ENCODE data around the gene BMP5.

Gene BMP5

DNA sequence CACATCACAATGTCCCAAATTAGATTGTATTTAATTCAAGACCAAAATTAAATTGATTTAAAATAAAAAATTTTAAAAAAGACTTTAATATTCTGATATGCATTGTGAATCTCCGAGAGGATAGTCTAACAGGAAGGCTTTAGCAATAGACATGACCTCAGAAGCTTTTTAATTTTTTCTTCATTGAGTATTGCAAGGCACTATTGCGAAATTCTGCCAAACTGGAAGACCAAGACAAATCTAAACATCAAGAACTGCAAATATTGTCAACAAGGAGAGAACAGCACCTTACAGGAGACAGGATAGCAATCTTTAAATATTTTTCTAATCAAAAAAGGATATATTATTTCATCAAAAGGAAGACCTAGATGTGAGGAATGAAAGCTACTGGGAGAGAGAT lies 56.9 kb downstream of the BMP5 start:
- no peaks in the 10 kb centered on the region for H3F3A ChIP-seq (ENCODE audit: control insufficient read depth, insufficient read depth)
- no peaks in the 10 kb centered on the region for H3K4me1 ChIP-seq (ENCODE audit: control insufficient read depth, low read length)
- no peak overlapping the region for H3K4me3 ChIP-seq (ENCODE audit: low read length)
- TF ChIP-seq, protein P1, sequence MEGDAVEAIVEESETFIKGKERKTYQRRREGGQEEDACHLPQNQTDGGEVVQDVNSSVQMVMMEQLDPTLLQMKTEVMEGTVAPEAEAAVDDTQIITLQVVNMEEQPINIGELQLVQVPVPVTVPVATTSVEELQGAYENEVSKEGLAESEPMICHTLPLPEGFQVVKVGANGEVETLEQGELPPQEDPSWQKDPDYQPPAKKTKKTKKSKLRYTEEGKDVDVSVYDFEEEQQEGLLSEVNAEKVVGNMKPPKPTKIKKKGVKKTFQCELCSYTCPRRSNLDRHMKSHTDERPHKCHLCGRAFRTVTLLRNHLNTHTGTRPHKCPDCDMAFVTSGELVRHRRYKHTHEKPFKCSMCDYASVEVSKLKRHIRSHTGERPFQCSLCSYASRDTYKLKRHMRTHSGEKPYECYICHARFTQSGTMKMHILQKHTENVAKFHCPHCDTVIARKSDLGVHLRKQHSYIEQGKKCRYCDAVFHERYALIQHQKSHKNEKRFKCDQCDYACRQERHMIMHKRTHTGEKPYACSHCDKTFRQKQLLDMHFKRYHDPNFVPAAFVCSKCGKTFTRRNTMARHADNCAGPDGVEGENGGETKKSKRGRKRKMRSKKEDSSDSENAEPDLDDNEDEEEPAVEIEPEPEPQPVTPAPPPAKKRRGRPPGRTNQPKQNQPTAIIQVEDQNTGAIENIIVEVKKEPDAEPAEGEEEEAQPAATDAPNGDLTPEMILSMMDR (IDR thresholded peaks at IDR 0.05; ENCODE audit: low read depth, low read length, poor library complexity, severe bottlenecking), result no peak
- no peak for TF ChIP-seq EZH2phosphoT487 (IDR thresholded peaks at IDR 0.05; ENCODE audit: borderline replicate concordance, low read length)
- no peaks in the 10 kb centered on the region for H4K20me1 ChIP-seq (ENCODE audit: control insufficient read depth, insufficient read depth, low read depth, low read length)
- no peaks in the 10 kb centered on the region for H3K9me3 ChIP-seq (ENCODE audit: control insufficient read depth, insufficient read depth, low read length)
- no peaks in the 10 kb centered on the region for H3K79me2 ChIP-seq (ENCODE audit: control insufficient read depth, low read length)
- H3K4me2 ChIP-seq (ENCODE audit: low read length), result no peak overlapping the region
- H3K27ac ChIP-seq (ENCODE audit: low read depth, low read length), result no peak overlapping the region
- H3K9me2 ChIP-seq (replicated peaks; ENCODE audit: control insufficient read depth, low read length), result no peaks in the 10 kb centered on the region
- no peaks in the 10 kb centered on the region for H3K36me3 ChIP-seq (ENCODE audit: control insufficient read depth, low read length)
- H3K27me3 ChIP-seq (ENCODE audit: control insufficient read depth, low read length), result no peaks in the 10 kb centered on the region

DNA sequence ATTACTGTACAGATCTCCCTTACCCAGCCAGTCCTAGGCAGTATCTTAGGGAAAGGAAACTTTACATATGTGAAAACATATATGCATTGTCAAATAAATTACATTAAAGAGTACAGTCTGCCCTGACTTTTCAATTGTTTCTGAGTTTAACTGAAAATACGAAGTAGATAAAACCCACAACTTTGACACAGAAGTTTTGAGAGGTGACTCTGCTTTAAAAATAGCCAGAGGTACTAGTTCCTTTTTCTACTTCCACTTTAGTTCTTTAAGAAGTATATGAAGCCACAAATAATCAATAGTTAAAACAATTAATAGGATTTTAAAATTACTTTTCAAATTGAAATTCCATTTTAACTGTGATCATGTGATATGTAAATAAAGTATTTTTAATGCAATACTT lies 62.9 kb downstream of the BMP5 start:
- no peaks in the 10 kb centered on the region for H4K20me1 ChIP-seq (ENCODE audit: control insufficient read depth, insufficient read depth, low read depth, low read length)
- H3K4me2 ChIP-seq (ENCODE audit: low read length), result no peak overlapping the region
- H3K9me2 ChIP-seq (replicated peaks; ENCODE audit: control insufficient read depth, low read length), result no peaks in the 10 kb centered on the region
- no peaks in the 10 kb centered on the region for H3K4me1 ChIP-seq (ENCODE audit: control insufficient read depth, low read length)
- no peaks in the 10 kb centered on the region for H3K27me3 ChIP-seq (ENCODE audit: control insufficient read depth, low read length)
- no peaks in the 10 kb centered on the region for H3K9me3 ChIP-seq (ENCODE audit: control insufficient read depth, insufficient read depth, low read length)
- TF ChIP-seq, protein P1 (IDR thresholded peaks at IDR 0.05; ENCODE audit: low read depth, low read length, poor library complexity, severe bottlenecking), result no peak
- no peak for TF ChIP-seq EZH2phosphoT487 (IDR thresholded peaks at IDR 0.05; ENCODE audit: borderline replicate concordance, low read length)
- no peaks in the 10 kb centered on the region for H3K36me3 ChIP-seq (ENCODE audit: control insufficient read depth, low read length)
- no peak overlapping the region for H3K27ac ChIP-seq (ENCODE audit: low read depth, low read length)
- no peak overlapping the region for H3K4me3 ChIP-seq (ENCODE audit: low read length)
- H3F3A ChIP-seq (ENCODE audit: control insufficient read depth, insufficient read depth), result no peaks in the 10 kb centered on the region
- no peaks in the 10 kb centered on the region for H3K79me2 ChIP-seq (ENCODE audit: control insufficient read depth, low read length)

DNA sequence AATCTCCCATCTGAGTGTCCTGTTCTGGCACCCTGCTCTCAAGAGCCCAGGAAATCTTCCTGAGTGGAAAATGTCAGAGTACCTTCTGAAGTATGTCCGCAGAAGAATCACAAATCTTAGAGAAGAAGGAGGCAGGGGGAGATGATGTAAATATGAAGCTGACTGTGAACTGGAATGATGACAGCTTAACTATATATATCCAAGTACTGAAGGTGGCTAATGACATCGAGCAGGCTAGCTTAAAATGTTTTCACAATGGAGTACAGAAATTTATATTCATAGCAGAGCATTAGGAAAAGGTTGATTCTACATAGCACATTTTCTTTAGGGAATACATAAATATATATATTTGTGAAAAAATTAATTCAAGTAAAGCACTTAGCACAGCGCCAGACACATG lies 64.3 kb downstream of the BMP5 start:
- H4K20me1 ChIP-seq (ENCODE audit: control insufficient read depth, insufficient read depth, low read depth, low read length), result no peaks in the 10 kb centered on the region
- H3K4me2 ChIP-seq (ENCODE audit: low read length), result no peak overlapping the region
- H3K9me3 ChIP-seq (ENCODE audit: control insufficient read depth, insufficient read depth, low read length), result no peaks in the 10 kb centered on the region
- TF ChIP-seq, protein P1 (IDR thresholded peaks at IDR 0.05; ENCODE audit: low read depth, low read length, poor library complexity, severe bottlenecking), result no peak
- TF ChIP-seq EZH2phosphoT487 (IDR thresholded peaks at IDR 0.05; ENCODE audit: borderline replicate concordance, low read length), result no peak
- no peak overlapping the region for H3K27ac ChIP-seq (ENCODE audit: low read depth, low read length)
- no peaks in the 10 kb centered on the region for H3K9me2 ChIP-seq (replicated peaks; ENCODE audit: control insufficient read depth, low read length)
- no peak overlapping the region for H3K4me3 ChIP-seq (ENCODE audit: low read length)
- no peaks in the 10 kb centered on the region for H3K79me2 ChIP-seq (ENCODE audit: control insufficient read depth, low read length)
- no peaks in the 10 kb centered on the region for H3K36me3 ChIP-seq (ENCODE audit: control insufficient read depth, low read length)
- no peaks in the 10 kb centered on the region for H3K27me3 ChIP-seq (ENCODE audit: control insufficient read depth, low read length)
- H3F3A ChIP-seq (ENCODE audit: control insufficient read depth, insufficient read depth), result no peaks in the 10 kb centered on the region
- H3K4me1 ChIP-seq (ENCODE audit: control insufficient read depth, low read length), result no peaks in the 10 kb centered on the region

DNA sequence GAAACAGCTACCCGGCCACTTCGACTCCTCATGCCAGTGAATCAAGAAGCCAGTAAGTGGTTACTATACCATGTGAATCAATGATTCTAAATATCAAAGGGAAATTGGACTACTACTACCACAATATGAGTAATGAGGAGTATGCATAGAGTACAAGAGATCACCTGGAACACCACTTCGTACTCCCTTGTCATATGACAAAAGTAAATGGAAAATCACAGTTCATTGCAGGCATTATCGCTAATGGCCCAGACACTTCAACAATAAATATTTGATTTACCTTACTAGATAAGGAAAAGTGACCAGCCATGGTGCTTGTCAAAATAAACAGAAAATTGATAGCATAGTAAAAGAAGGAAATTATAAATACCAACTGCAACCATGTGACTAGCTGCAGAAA lies 73.1 kb downstream of the BMP5 start:
- no peaks in the 10 kb centered on the region for H3F3A ChIP-seq (ENCODE audit: control insufficient read depth, insufficient read depth)
- no peaks in the 10 kb centered on the region for H3K36me3 ChIP-seq (ENCODE audit: control insufficient read depth, low read length)
- no peak overlapping the region for H3K4me3 ChIP-seq (ENCODE audit: low read length)
- H3K79me2 ChIP-seq (ENCODE audit: control insufficient read depth, low read length), result no peaks in the 10 kb centered on the region
- H3K27ac ChIP-seq (ENCODE audit: low read depth, low read length), result no peak overlapping the region
- H4K20me1 ChIP-seq (ENCODE audit: control insufficient read depth, insufficient read depth, low read depth, low read length), result no peaks in the 10 kb centered on the region
- H3K9me3 ChIP-seq (ENCODE audit: control insufficient read depth, insufficient read depth, low read length), result no peaks in the 10 kb centered on the region
- no peak overlapping the region for H3K4me2 ChIP-seq (ENCODE audit: low read length)
- TF ChIP-seq, protein P1 (IDR thresholded peaks at IDR 0.05; ENCODE audit: low read depth, low read length, poor library complexity, severe bottlenecking), result no peak
- no peak for TF ChIP-seq EZH2phosphoT487 (IDR thresholded peaks at IDR 0.05; ENCODE audit: borderline replicate concordance, low read length)
- H3K27me3 ChIP-seq (ENCODE audit: control insufficient read depth, low read length), result no peaks in the 10 kb centered on the region
- no peaks in the 10 kb centered on the region for H3K9me2 ChIP-seq (replicated peaks; ENCODE audit: control insufficient read depth, low read length)
- no peaks in the 10 kb centered on the region for H3K4me1 ChIP-seq (ENCODE audit: control insufficient read depth, low read length)
